Gastroesophageal sphincter (tissue), 4 donors: Measurements from ENCODE around the gene HOXB2. TPM values are rescaled to one million over a fixed set of nuclear protein-coding genes. Genes with fewer than 3 reads are reported as not detected.

ENCODE experiments used
- ATAC-seq: fragments of 150-250 bp; one replicate; pipeline ENCODE4 v1.9.1; 2016; ENCODE audit warnings: mild to moderate bottlenecking, moderate library complexity
- H3K27ac ChIP-seq, 4 donors: fragments of 200-600 bp; sonication (generic) in 3 of 4; 1 replicate in 3 of 4; 2 replicates in 1 of 4; pipeline ENCODE4 v1.5.1; 2016 to 2019
- H3K27me3 ChIP-seq: fragments of 200-600 bp; sonication (generic); one replicate; pipeline ENCODE4 v1.5.1; 2019
- H3K36me3 ChIP-seq, 2 donors: fragments of 200-600 bp; sonication (generic); one replicate each; pipeline ENCODE4 v1.5.1; 2019; ENCODE audit warnings: control low read depth in 1 of 2
- H3K4me1 ChIP-seq, 3 donors: fragments of 200-600 bp; sonication (generic); 1 replicate in 2 of 3; 2 replicates in 1 of 3; pipeline ENCODE4 v1.5.1; 2016 to 2019; ENCODE audit warnings: control low read depth in 2 of 3
- H3K4me3 ChIP-seq, 2 donors: fragments of 200-600 bp; sonication (generic); one replicate each; pipeline ENCODE4 v1.5.1; 2019; ENCODE audit warnings: mild to moderate bottlenecking in 1 of 2, moderate library complexity in 1 of 2
- H3K9me3 ChIP-seq, 3 donors: fragments of 200-600 bp; sonication (generic); one replicate each; pipeline ENCODE4 v1.5.1; 2017 to 2019; ENCODE audit warnings: control low read depth in 2 of 3
- EP300 ChIP-seq: sonication (generic); formaldehyde crosslinking; IDR thresholded peaks from one replicate; pipeline ENCODE4 v1.6.1; 2017; ENCODE audit warnings: antibody characterized with exemption, mild to moderate bottlenecking
- POLR2A ChIP-seq, 2 donors: fragments of 450-650 bp; IDR thresholded peaks; one replicate each; pipeline ENCODE4 v1.6.1; 2017; ENCODE audit warnings: antibody characterized with exemption in 2 of 2, mild to moderate bottlenecking in 2 of 2, moderate library complexity in 1 of 2
- POLR2AphosphoS5 ChIP-seq: sonication (generic); formaldehyde crosslinking; IDR thresholded peaks from one replicate; pipeline ENCODE4 v1.6.1; 2017; ENCODE audit warnings: antibody characterized with exemption
- WGBS, 2 donors: methylation state at CpG; one replicate each; pipeline ENCODE4 v1.1.5; 2018; ENCODE audit warnings: low coverage in 1 of 2; 5-methylcytosine and 5-hydroxymethylcytosine counted together
- total RNA-seq, 4 donors: library from RNA; depleted of rRNA; stranded (reverse); fragments of >200 nt; gene quantifications; one replicate each; pipeline ENCODE4 v1.1.0, GENCODE V29; 2016
- TF ChIP-seq, protein P1 (sequence below), 4 experiments: fragments of 200-600 bp in 2 of 4; fragments of 450-650 bp in 2 of 4; sonication (generic) in 1 of 4; IDR thresholded peaks; one replicate each; pipeline ENCODE4 v1.5.1; 2017 to 2019; ENCODE audit warnings: antibody characterized with exemption in 4 of 4, mild to moderate bottlenecking in 2 of 4, moderate library complexity in 2 of 4

The HOXB2 gene
- total RNA-seq, 4 donors from 2014 or later = 28.7 to 65.2 (median 38.8) TPM

DNA sequence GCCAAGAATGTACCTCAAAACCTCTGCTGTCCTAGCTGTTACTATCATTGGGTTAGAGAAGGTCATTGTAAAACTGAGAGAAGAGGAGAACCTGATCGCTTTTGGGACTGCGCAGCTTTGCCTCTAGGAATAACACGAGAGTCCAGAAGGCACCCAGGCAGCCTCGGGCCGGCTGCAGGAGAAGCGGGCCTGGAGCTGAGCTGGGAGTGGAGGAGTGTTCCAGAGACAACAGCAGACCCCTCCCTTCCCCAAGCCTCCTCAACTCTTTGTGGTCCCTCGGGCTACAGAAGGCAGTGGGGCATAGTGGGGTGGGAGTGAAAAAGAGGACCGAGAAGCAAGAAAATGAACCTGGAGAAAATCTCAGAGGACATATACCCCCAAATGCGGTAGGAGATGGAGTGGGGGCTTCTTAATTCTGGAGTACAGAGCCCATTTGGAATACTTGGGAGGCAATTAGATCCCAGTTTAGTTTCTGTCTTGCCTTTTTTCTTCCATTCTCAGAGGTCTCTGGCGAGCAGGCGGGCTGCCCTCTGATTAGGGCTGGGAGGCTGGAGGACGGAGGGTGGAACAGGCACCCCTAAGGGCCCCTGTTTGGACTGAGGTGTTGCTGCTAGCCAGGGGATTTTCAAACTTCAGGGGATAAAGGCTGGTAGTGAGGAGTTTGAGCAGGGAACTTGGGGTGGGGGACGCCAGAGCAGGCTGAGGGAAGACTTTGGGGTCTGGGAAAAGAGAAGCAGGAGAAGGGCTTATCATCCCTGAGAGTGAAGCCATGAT lies 13.3 kb upstream of the HOXB2 start:
- H3K4me1 ChIP-seq = peaks cover 0 to 97% (median 62%) of the 10 kb centered on the region in 3 donors
- ATAC-seq = no peak
- no peaks in the 10 kb centered on the region for H3K36me3 ChIP-seq
- H3K4me3 ChIP-seq = peak overlapping the region; percentile 41 to 60
- no peak for TF ChIP-seq EP300
- TF ChIP-seq, protein P1, sequence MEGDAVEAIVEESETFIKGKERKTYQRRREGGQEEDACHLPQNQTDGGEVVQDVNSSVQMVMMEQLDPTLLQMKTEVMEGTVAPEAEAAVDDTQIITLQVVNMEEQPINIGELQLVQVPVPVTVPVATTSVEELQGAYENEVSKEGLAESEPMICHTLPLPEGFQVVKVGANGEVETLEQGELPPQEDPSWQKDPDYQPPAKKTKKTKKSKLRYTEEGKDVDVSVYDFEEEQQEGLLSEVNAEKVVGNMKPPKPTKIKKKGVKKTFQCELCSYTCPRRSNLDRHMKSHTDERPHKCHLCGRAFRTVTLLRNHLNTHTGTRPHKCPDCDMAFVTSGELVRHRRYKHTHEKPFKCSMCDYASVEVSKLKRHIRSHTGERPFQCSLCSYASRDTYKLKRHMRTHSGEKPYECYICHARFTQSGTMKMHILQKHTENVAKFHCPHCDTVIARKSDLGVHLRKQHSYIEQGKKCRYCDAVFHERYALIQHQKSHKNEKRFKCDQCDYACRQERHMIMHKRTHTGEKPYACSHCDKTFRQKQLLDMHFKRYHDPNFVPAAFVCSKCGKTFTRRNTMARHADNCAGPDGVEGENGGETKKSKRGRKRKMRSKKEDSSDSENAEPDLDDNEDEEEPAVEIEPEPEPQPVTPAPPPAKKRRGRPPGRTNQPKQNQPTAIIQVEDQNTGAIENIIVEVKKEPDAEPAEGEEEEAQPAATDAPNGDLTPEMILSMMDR (IDR thresholded peaks at IDR 0.05) = no peak
- TF ChIP-seq POLR2AphosphoS5 = no peak
- no peak for TF ChIP-seq POLR2A (IDR thresholded peaks at IDR 0.05)
- 50 to 56% methylated on average over 10 to 11 of the region's 13 CpGs for WGBS, 2 donors
- peak overlapping the region; percentile 90 to 98 (median 97) for H3K27ac ChIP-seq
- no peaks in the 10 kb centered on the region for H3K9me3 ChIP-seq
- H3K27me3 ChIP-seq = no peaks in the 10 kb centered on the region

GRCh38 chr17:48556576-48557401 lies 11.9 kb upstream of the HOXB2 start:
- no peaks in the 10 kb centered on the region for H3K9me3 ChIP-seq
- TF ChIP-seq POLR2A (IDR thresholded peaks at IDR 0.05) (no peak), EP300 (no peak), POLR2AphosphoS5 (peak; percentile 20)
- 8 to 19% methylated on average over 5 to 6 of the region's 7 CpGs for WGBS, 2 donors
- H3K4me3 ChIP-seq = peak overlapping the region; percentile 41 to 60
- no peaks in the 10 kb centered on the region for H3K27me3 ChIP-seq
- H3K27ac ChIP-seq = peak overlapping the region; percentile 90 to 98 (median 97)
- peaks cover 0 to 97% (median 49%) of the 10 kb centered on the region in 3 donors for H3K4me1 ChIP-seq
- peaks cover 0 to 6% of the 10 kb centered on the region in 2 donors for H3K36me3 ChIP-seq
- peak; percentile 16 for ATAC-seq

GRCh38 chr17:48556229-48556575 lies 11.3 kb upstream of the HOXB2 start:
- H3K36me3 ChIP-seq = peaks cover 0 to 12% of the 10 kb centered on the region in 2 donors
- peak overlapping the region; percentile 57 to 60 for H3K4me3 ChIP-seq
- H3K27me3 ChIP-seq = no peaks in the 10 kb centered on the region
- no peaks in the 10 kb centered on the region for H3K9me3 ChIP-seq
- 17 to 27% methylated on average over 2 to 5 of the region's 5 CpGs for WGBS, 2 donors
- peak overlapping the region; percentile 90 to 98 (median 97) for H3K27ac ChIP-seq
- peaks cover 0 to 97% (median 43%) of the 10 kb centered on the region in 3 donors for H3K4me1 ChIP-seq
- no peak for ATAC-seq
- TF ChIP-seq, protein P1 (IDR thresholded peaks at IDR 0.05) = no peak
- TF ChIP-seq POLR2A (IDR thresholded peaks at IDR 0.05) (no peak), POLR2AphosphoS5 (no peak), EP300 (no peak)

GRCh38 chr17:48555258-48556228 lies 10.6 kb upstream of the HOXB2 start:
- 5 to 14% methylated on average over 6 to 17 of the region's 36 CpGs for WGBS, 2 donors
- H3K27ac ChIP-seq = peak overlapping the region; percentile 90 to 98 (median 97)

More at GRCh38 chr17:48555258-48556228, 10.6 kb upstream of the HOXB2 start:
- no peaks in the 10 kb centered on the region for H3K27me3 ChIP-seq
- H3K36me3 ChIP-seq = peaks cover 0 to 15% of the 10 kb centered on the region in 2 donors
- ATAC-seq = peak; percentile 41
- H3K9me3 ChIP-seq = no peaks in the 10 kb centered on the region
- H3K4me1 ChIP-seq = peaks cover 0 to 97% (median 40%) of the 10 kb centered on the region in 3 donors
- peak overlapping the region; percentile 57 to 60 for H3K4me3 ChIP-seq
- TF ChIP-seq, protein P1 (IDR thresholded peaks at IDR 0.05) = peak in 2 of 4 experiments; percentile 30 to 33
- TF ChIP-seq EP300 (no peak), POLR2AphosphoS5 (peak; percentile 73), POLR2A (IDR thresholded peaks at IDR 0.05) (no peak)
